ENCODE measurements around the gene DYDC2. TPM values are rescaled to one million over a fixed set of nuclear protein-coding genes. Genes with fewer than 3 reads are reported as not detected.

The DYDC2 gene
- total and polyA plus RNA-seq, 5 donors from 2014 or later: not detected

- peaks cover 18% of the 10 kb centered on the region for H3K27me3 Mint-ChIP-seq
- no peaks in the 10 kb centered on the region for H3K4me1 Mint-ChIP-seq
- H3K36me3 Mint-ChIP-seq: peaks cover 4% of the 10 kb centered on the region
- no peaks in the 10 kb centered on the region for H3K4me1 ChIP-seq (ENCODE audit: control insufficient read depth, insufficient read depth, low read length, poor library complexity, severe bottlenecking)
- no peak for ATAC-seq (ENCODE audit: low read depth in 2 of 2)
- H3K27ac ChIP-seq (ENCODE audit: insufficient read depth, low read length, poor library complexity, severe bottlenecking): no peak overlapping the region
- no peak for DNase-seq
- H3K9me3 Mint-ChIP-seq: peaks cover 0 to 10% (median 3%) of the 10 kb centered on the region in 7 donors
- H3K27ac Mint-ChIP-seq: no peak overlapping the region
- H3K4me3 ChIP-seq (ENCODE audit: low read depth, low read length): no peak overlapping the region
- H3K36me3 ChIP-seq (ENCODE audit: control insufficient read depth, insufficient read depth, low read length): no peaks in the 10 kb centered on the region
- no peak overlapping the region for H3K4me3 Mint-ChIP-seq
- peaks cover 8% of the 10 kb centered on the region for H3K27me3 ChIP-seq (ENCODE audit: control insufficient read depth, insufficient read depth, low read length)
- peaks cover 0 to under 1% of the 10 kb centered on the region in 2 experiments for H3K9me3 ChIP-seq (ENCODE audit: control insufficient read depth in 2 of 2, low read length in 2 of 2)
Observed at GRCh38 chr10:80372675-80373074, 16.1 kb downstream of the DYDC2 start.

DNA sequence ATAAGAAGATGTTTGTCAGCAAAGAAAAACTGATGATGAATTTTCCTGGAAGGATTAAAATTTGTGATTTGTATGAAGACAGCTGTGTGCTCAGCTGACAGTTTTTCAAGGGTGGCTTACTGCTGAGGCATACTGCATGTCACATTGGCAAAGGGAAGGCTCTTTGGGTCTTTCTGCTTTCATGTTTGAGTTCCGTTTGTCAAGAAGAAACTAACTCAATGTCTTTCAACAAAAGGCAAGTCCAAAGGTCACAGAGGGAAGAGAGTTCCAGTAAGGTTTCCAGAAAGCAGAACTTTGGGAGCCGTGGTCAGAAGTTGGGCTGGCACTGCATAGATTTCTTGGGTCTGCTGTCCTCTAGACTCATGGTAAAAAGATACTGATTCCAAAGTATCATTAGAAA lies 16.9 kb downstream of the DYDC2 start:
- Mint-ChIP-seq H3K27me3 (peaks cover 18% of the 10 kb centered on the region), H3K4me1 (peaks cover 0 to 5% (median 3%) of the 10 kb centered on the region in 4 donors), H3K4me3 (no peak overlapping the region), H3K36me3 (no peaks in the 10 kb centered on the region), H3K27ac (no peak overlapping the region), H3K9me3 (peaks cover 0 to 2% (median 0%) of the 10 kb centered on the region in 7 donors)
- Histone ChIP-seq H3K36me3 (ENCODE audit: control insufficient read depth, insufficient read depth, low read length) (no peaks in the 10 kb centered on the region), H3K27me3 (ENCODE audit: control insufficient read depth, insufficient read depth, low read length) (peaks cover 6% of the 10 kb centered on the region), H3K4me3 (ENCODE audit: low read depth, low read length) (no peak overlapping the region), H3K9me3 (ENCODE audit: control insufficient read depth in 2 of 2, low read length in 2 of 2) (no peaks in the 10 kb centered on the region), H3K27ac (ENCODE audit: insufficient read depth, low read length, poor library complexity, severe bottlenecking) (no peak overlapping the region), H3K4me1 (ENCODE audit: control insufficient read depth, insufficient read depth, low read length, poor library complexity, severe bottlenecking) (no peaks in the 10 kb centered on the region)
- no peak for DNase-seq
- ATAC-seq (ENCODE audit: low read depth in 2 of 2): no peak

DNA sequence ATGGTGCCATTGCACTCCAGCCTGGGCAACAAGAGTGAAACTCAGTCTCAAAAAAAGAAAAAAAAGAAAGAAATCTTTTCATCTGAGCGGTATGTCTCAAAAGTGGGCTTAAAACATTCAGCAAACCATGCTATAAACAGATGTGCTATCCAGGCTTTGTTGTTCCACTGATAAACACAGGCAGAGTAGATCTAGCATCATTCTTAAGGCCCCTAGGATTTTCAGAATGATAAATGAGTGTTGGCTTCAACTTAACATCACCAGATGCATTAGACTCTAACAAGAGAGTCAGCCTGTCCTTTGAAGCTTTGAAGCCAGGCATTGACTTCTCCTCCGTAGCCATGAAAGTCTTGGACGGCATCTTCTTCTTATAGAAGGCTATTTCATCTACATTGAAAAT lies 23.1 kb downstream of the DYDC2 start:
- Mint-ChIP-seq H3K36me3 (no peaks in the 10 kb centered on the region), H3K27ac (no peak overlapping the region), H3K4me1 (peaks cover 4 to 15% (median 9%) of the 10 kb centered on the region in 4 donors), H3K27me3 (peaks cover 34% of the 10 kb centered on the region), H3K4me3 (no peak overlapping the region), H3K9me3 (no peaks in the 10 kb centered on the region)
- Histone ChIP-seq H3K4me3 (ENCODE audit: low read depth, low read length) (no peak overlapping the region), H3K36me3 (ENCODE audit: control insufficient read depth, insufficient read depth, low read length) (no peaks in the 10 kb centered on the region), H3K4me1 (ENCODE audit: control insufficient read depth, insufficient read depth, low read length, poor library complexity, severe bottlenecking) (no peaks in the 10 kb centered on the region), H3K9me3 (ENCODE audit: control insufficient read depth in 2 of 2, low read length in 2 of 2) (no peaks in the 10 kb centered on the region), H3K27me3 (ENCODE audit: control insufficient read depth, insufficient read depth, low read length) (no peaks in the 10 kb centered on the region), H3K27ac (ENCODE audit: insufficient read depth, low read length, poor library complexity, severe bottlenecking) (no peak overlapping the region)
- DNase-seq (no peak), ATAC-seq (ENCODE audit: low read depth in 2 of 2) (no peak)

DNA sequence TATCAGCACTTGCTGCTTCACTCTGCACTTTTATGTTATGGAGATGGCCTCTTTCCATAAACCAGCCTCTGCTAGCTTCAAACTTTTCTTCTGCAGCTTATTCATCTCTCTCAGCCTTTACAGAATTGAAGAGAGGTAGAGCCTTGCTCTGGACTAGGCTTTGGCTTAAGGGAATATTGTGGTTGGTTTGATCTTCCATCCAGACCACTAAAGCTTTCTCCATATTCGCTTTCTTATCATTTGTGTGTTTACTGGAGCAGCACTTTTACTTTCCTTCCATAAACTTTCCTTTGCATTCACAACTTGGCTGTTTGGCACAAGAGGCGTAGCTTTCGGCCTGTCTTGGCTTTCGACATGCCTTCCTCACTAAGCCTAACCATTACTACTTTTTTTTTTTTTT lies 23.6 kb downstream of the DYDC2 start:
- Mint-ChIP-seq H3K27ac (no peak overlapping the region), H3K36me3 (no peaks in the 10 kb centered on the region), H3K9me3 (no peaks in the 10 kb centered on the region), H3K27me3 (peaks cover 34% of the 10 kb centered on the region), H3K4me1 (peaks cover 4 to 15% (median 9%) of the 10 kb centered on the region in 4 donors), H3K4me3 (no peak overlapping the region)
- no peaks in the 10 kb centered on the region for H3K27me3 ChIP-seq (ENCODE audit: control insufficient read depth, insufficient read depth, low read length)
- H3K4me3 ChIP-seq (ENCODE audit: low read depth, low read length): no peak overlapping the region
- DNase-seq: no peak
- H3K4me1 ChIP-seq (ENCODE audit: control insufficient read depth, insufficient read depth, low read length, poor library complexity, severe bottlenecking): no peaks in the 10 kb centered on the region
- no peaks in the 10 kb centered on the region for H3K36me3 ChIP-seq (ENCODE audit: control insufficient read depth, insufficient read depth, low read length)
- H3K9me3 ChIP-seq (ENCODE audit: control insufficient read depth in 2 of 2, low read length in 2 of 2): no peaks in the 10 kb centered on the region
- H3K27ac ChIP-seq (ENCODE audit: insufficient read depth, low read length, poor library complexity, severe bottlenecking): no peak overlapping the region
- no peak for ATAC-seq (ENCODE audit: low read depth in 2 of 2)

DNA sequence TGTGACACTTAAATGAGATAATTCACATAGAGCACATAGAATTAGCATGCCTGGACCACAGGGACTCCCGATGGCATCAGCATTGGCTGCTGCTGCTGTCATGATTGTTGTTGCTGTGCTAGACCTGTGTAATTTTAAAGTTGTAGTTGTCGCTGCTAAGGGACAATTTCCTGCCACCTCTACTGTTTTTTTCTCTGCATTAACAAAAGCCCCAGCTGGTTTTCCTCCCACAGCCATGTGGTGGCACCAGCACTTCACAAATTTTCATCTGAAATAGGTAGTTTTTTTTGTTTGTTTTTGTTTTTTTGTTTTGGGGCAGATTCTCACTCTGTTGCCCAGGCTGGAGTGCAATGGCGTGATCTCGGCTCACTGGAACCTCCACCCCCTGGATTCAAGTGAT lies 26.4 kb downstream of the DYDC2 start:
- H3K9me3 Mint-ChIP-seq: no peaks in the 10 kb centered on the region
- no peaks in the 10 kb centered on the region for H3K36me3 Mint-ChIP-seq
- H3K4me3 ChIP-seq (ENCODE audit: low read depth, low read length): no peak overlapping the region
- no peaks in the 10 kb centered on the region for H3K36me3 ChIP-seq (ENCODE audit: control insufficient read depth, insufficient read depth, low read length)
- peaks cover 4 to 15% (median 9%) of the 10 kb centered on the region in 4 donors for H3K4me1 Mint-ChIP-seq
- H3K4me3 Mint-ChIP-seq: no peak overlapping the region
- peak overlapping the region; percentile 75 to 91 (median 79) for H3K27ac Mint-ChIP-seq
- ATAC-seq (ENCODE audit: low read depth in 2 of 2) (peak; percentile 44 to 62), DNase-seq (peak; percentile 20 to 75 (median 59))
- H3K4me1 ChIP-seq (ENCODE audit: control insufficient read depth, insufficient read depth, low read length, poor library complexity, severe bottlenecking): no peaks in the 10 kb centered on the region
- no peaks in the 10 kb centered on the region for H3K27me3 ChIP-seq (ENCODE audit: control insufficient read depth, insufficient read depth, low read length)
- no peaks in the 10 kb centered on the region for H3K9me3 ChIP-seq (ENCODE audit: control insufficient read depth in 2 of 2, low read length in 2 of 2)
- no peak overlapping the region for H3K27ac ChIP-seq (ENCODE audit: insufficient read depth, low read length, poor library complexity, severe bottlenecking)
- peaks cover 34% of the 10 kb centered on the region for H3K27me3 Mint-ChIP-seq

GRCh38 chr10:80390740-80391139 lies 34.2 kb downstream of the DYDC2 start:
- Mint-ChIP-seq H3K4me3 (no peak overlapping the region), H3K9me3 (no peaks in the 10 kb centered on the region), H3K27me3 (peaks cover 9% of the 10 kb centered on the region), H3K4me1 (no peaks in the 10 kb centered on the region), H3K27ac (no peak overlapping the region), H3K36me3 (no peaks in the 10 kb centered on the region)
- Histone ChIP-seq H3K36me3 (ENCODE audit: control insufficient read depth, insufficient read depth, low read length) (no peaks in the 10 kb centered on the region), H3K4me3 (ENCODE audit: low read depth, low read length) (no peak overlapping the region), H3K4me1 (ENCODE audit: control insufficient read depth, insufficient read depth, low read length, poor library complexity, severe bottlenecking) (no peaks in the 10 kb centered on the region), H3K27me3 (ENCODE audit: control insufficient read depth, insufficient read depth, low read length) (peaks cover 3% of the 10 kb centered on the region), H3K9me3 (ENCODE audit: control insufficient read depth in 2 of 2, low read length in 2 of 2) (no peaks in the 10 kb centered on the region), H3K27ac (ENCODE audit: insufficient read depth, low read length, poor library complexity, severe bottlenecking) (no peak overlapping the region)
- ATAC-seq (ENCODE audit: low read depth in 2 of 2) (no peak), DNase-seq (no peak)

DNA sequence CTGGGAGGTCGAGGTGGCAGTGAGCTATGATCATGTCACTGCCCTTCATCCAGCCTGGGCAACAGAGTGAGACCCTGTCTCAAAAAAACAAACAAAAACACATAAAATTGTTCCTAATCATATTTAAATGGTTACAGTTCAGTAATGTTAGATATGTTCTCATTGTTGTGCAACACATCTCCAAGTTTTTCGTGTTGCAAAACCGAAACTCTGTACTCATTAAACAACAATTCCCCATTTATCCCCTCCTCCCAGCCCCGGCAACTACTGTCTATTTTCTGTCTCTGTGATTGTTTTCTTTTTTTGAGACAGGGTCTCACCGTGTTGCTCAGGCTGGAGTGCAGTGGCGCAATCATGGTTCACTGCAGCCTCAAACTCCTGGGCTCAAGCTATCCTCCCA lies 35.7 kb downstream of the DYDC2 start:
- Histone ChIP-seq H3K4me1 (ENCODE audit: control insufficient read depth, insufficient read depth, low read length, poor library complexity, severe bottlenecking) (no peaks in the 10 kb centered on the region), H3K27me3 (ENCODE audit: control insufficient read depth, insufficient read depth, low read length) (peaks cover 3% of the 10 kb centered on the region), H3K27ac (ENCODE audit: insufficient read depth, low read length, poor library complexity, severe bottlenecking) (no peak overlapping the region), H3K9me3 (ENCODE audit: control insufficient read depth in 2 of 2, low read length in 2 of 2) (no peaks in the 10 kb centered on the region), H3K36me3 (ENCODE audit: control insufficient read depth, insufficient read depth, low read length) (no peaks in the 10 kb centered on the region), H3K4me3 (ENCODE audit: low read depth, low read length) (no peak overlapping the region)
- no peak for DNase-seq
- Mint-ChIP-seq H3K4me3 (no peak overlapping the region), H3K4me1 (no peaks in the 10 kb centered on the region), H3K27me3 (peaks cover 16% of the 10 kb centered on the region), H3K36me3 (no peaks in the 10 kb centered on the region), H3K9me3 (no peaks in the 10 kb centered on the region), H3K27ac (no peak overlapping the region)
- ATAC-seq (ENCODE audit: low read depth in 2 of 2): no peak

GRCh38 chr10:80394358-80394916 lies 37.9 kb downstream of the DYDC2 start:
- Histone ChIP-seq H3K36me3 (ENCODE audit: control insufficient read depth, insufficient read depth, low read length) (no peaks in the 10 kb centered on the region), H3K9me3 (ENCODE audit: control insufficient read depth in 2 of 2, low read length in 2 of 2) (no peaks in the 10 kb centered on the region), H3K27ac (ENCODE audit: insufficient read depth, low read length, poor library complexity, severe bottlenecking) (no peak overlapping the region), H3K27me3 (ENCODE audit: control insufficient read depth, insufficient read depth, low read length) (peaks cover 3% of the 10 kb centered on the region), H3K4me1 (ENCODE audit: control insufficient read depth, insufficient read depth, low read length, poor library complexity, severe bottlenecking) (no peaks in the 10 kb centered on the region), H3K4me3 (ENCODE audit: low read depth, low read length) (no peak overlapping the region)
- no peaks in the 10 kb centered on the region for H3K36me3 Mint-ChIP-seq
- ATAC-seq (ENCODE audit: low read depth in 2 of 2) (no peak), DNase-seq (no peak)
- no peak overlapping the region for H3K4me3 Mint-ChIP-seq
- H3K4me1 Mint-ChIP-seq: no peaks in the 10 kb centered on the region
- no peak overlapping the region for H3K27ac Mint-ChIP-seq
- peaks cover 23% of the 10 kb centered on the region for H3K27me3 Mint-ChIP-seq
- H3K9me3 Mint-ChIP-seq: no peaks in the 10 kb centered on the region

All from CD4-positive, CD25-positive, alpha-beta regulatory T cell (primary cell).